Measurements from ENCODE around the gene C2CD5. TPM values are rescaled to one million over a fixed set of nuclear protein-coding genes. Genes with fewer than 3 reads are reported as not detected.
A peak's percentile ranks its signal among the peaks of the same experiment; 100 is the strongest.
"Not testable (repeated sequence)": the region's sequence is repeated elsewhere in the genome, so short reads cannot be mapped to it uniquely, and the experiment has no call there.

The C2CD5 gene, protein sequence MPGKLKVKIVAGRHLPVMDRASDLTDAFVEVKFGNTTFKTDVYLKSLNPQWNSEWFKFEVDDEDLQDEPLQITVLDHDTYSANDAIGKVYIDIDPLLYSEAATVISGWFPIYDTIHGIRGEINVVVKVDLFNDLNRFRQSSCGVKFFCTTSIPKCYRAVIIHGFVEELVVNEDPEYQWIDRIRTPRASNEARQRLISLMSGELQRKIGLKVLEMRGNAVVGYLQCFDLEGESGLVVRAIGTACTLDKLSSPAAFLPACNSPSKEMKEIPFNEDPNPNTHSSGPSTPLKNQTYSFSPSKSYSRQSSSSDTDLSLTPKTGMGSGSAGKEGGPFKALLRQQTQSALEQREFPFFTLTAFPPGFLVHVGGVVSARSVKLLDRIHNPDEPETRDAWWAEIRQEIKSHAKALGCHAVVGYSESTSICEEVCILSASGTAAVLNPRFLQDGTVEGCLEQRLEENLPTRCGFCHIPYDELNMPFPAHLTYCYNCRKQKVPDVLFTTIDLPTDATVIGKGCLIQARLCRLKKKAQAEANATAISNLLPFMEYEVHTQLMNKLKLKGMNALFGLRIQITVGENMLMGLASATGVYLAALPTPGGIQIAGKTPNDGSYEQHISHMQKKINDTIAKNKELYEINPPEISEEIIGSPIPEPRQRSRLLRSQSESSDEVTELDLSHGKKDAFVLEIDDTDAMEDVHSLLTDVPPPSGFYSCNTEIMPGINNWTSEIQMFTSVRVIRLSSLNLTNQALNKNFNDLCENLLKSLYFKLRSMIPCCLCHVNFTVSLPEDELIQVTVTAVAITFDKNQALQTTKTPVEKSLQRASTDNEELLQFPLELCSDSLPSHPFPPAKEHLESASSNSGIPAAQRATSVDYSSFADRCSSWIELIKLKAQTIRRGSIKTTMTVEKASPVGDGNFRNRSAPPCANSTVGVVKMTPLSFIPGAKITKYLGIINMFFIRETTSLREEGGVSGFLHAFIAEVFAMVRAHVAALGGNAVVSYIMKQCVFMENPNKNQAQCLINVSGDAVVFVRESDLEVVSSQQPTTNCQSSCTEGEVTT
- 17.3 and 36.5 TPM in 2 replicates for total RNA-seq (2014; rRNA removed; shearing (Covaris generic))
- 21.0 and 23.3 TPM in 2 replicates for polyA plus RNA-seq (2015; cell fraction: cytosol; rRNA removed)
- polyA plus RNA-seq (2015; cell fraction: nucleus; rRNA removed), result 34.4 and 39.0 TPM in 2 replicates

GRCh38 chr12:22544038-22544979, at the start of gene C2CD5:
Gene C2CD5, minus strand, starts transcription at chr12:22544542. Its CDS starts 392 bp downstream, at chr12:22544150.
- DNase-seq (ENCODE audit: low read depth), result peak; percentile 95

GRCh38 chr12:22593864-22594263, 49.5 kb upstream of the C2CD5 start:
- DNase-seq (ENCODE audit: low read depth), result no peak

DNA sequence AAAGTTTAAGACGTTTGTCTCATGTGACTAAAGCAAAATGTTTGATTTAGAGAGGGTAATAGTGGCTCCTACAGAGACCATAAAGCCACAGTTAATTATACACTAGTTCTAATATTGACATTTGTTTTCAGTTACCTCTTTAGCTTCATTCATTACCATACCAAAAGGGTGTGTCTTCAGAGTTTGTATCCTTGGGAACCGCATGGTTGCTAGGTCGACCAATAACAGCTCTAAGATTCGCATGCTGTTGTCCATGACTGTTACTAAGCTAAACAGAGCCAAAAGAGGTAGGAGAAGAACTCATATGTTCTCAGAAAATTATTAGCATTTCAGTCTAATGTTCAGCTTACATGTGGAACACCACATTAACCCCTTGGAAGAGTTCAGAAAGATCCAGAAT, 44.5 kb upstream of the C2CD5 start:
- DNase-seq (ENCODE audit: low read depth), result peak; percentile 1

- no peak for DNase-seq (ENCODE audit: low read depth)
These were observed 34.0 kb upstream of the C2CD5 start for GRCh38 chr12:22578328-22578727.

DNA sequence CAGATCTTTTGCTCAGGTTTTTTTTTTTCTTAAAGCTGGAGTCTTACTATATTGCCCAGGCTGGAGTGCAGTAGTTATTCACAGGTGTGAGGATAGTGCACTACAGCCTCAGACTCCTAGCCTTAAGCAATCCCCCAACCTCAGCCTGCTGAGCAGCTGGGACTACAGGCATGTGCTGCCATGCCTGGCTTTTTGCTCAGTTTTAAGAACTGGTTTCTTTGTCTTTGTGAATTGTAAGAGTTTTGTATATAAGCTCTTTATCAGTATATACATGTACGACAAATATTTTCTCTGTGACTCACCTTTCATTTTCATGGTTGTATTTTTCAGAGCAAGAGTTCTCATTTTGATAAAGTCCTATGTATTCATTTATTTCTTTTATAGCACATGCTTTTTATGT, 33.3 kb upstream of the C2CD5 start:
- DNase-seq (ENCODE audit: low read depth), result no peak

DNA sequence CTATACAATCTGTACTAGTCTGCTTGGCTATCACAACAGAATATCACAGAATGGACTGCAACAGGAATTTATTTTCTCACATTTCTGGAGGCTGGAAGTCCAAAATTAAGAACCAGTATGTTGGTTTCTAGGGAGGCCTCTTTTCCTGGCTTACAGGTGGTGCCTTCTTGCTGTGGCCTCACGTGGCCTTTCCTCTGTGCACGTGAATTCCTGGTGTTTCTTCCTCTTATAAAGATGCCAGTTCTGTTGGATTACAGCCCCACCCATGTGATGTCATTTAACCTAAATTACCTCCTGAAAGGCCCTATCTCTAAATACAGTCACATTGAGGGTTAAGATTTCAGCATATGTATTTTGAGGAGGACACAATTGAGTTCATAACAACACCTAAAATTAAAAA, 32.1 kb upstream of the C2CD5 start:
- peak; percentile 8 for DNase-seq (ENCODE audit: low read depth)

DNA sequence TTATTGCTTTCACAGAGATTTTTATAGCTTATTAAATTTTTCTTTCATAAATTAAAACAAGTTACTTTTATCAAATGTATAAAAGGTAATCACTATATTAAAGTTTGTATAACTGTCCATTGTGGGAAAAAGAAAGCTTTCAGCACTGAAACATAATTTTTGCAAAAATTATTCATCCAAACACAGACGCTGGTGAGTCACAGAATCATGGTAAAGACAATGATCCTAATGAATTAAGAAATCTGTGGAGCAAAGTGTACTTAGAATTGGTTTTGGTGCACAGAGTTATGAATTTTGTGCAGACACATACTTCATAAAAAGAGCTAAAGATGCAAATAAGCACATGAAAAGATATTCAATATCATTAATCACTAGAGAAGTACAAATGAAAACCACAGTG, 31.7 kb upstream of the C2CD5 start:
- no peak for DNase-seq (ENCODE audit: low read depth)

- no peak for DNase-seq (ENCODE audit: low read depth)
These were observed 30.6 kb upstream of the C2CD5 start for GRCh38 chr12:22574921-22575320.

DNA sequence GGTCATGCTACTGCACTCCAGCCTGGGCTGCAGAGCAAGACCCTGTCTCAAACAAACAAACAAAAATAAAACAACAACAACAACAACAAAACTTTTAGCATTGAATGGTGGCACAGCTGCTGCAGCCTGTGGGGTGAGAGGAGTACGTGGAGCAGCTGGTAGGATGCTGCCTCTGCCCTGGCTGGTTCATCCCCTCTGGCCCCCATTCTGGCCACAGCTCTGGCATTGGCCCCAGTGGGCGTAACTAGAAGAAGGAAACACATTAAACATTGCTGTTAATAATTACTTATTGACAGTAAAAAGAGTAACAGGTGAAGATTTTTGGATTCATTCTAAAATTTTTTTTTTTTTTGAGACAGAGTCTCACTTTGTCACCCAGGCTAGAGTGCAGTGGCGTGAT, 28.8 kb upstream of the C2CD5 start:
- no peak for DNase-seq (ENCODE audit: low read depth)

GRCh38 chr12:22569253-22569652, 24.9 kb upstream of the C2CD5 start:
- no peak for DNase-seq (ENCODE audit: low read depth)

DNA sequence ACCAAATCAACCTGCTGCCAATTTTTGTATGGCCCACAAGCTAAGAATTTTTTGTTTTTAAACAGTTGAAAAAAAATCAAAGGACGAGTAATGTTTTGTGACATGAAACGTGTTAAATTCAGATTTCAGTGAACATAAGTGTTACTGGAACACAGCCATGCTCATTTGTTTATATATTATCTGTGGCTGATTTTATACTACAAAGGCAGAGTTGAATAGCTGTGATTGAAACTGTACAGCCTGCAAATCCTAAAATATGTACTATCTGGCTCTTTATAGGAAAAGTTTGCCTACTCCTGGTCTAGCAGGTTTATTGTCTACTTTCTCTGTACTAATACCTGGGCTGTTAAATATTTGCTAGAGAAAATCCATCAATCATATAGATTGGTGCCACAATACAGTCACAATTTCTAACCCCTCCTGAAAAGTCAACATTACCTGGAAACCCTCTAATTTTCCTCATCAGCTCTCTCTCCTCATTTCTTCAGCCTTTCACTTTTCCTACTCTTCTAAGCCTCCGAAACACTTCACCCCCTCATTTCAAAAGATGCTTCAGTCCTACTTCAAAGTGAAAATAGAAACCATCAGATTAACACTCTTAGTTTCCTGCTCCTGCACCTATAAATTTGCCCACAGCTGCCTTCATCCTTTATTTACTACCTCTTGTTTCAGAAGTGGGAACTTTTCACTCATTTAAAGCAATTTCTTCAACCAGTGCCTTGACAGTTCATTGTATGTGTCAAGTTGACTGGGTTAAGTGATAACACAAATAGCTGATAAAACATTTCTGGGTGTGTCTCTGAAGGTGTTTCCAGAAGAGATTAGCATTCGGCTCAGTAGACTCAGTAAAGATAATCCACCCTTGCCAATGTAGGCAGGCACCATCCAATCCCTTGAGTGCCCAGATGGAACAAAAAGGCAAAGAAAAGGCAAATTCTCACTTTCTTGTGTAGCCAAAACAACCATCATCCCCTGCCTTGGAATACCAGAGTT, 18.0 kb upstream of the C2CD5 start:
- no peak for DNase-seq (ENCODE audit: low read depth)

DNA sequence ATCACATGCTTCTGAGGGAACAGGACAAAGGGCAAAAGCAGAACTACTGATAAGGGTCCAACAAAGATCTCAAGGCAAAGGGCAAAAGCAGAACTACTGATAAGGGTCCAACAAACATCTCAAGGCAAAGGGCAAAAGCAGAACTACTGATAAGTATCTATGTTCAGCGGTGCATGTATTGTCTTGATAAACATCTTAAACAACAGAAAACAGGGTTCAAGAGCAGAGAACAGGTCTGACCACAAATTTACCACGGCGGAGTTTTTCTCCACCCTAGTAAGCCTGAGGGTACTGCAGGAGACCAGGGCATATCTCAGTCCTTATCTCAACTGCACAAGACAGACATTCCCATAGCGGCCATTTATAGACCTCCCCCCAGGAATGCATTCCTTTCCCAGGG, 10.4 kb upstream of the C2CD5 start:
- DNase-seq (ENCODE audit: low read depth), result not testable (repeated sequence)

GRCh38 chr12:22551624-22552023, 7.3 kb upstream of the C2CD5 start:
- no peak for DNase-seq (ENCODE audit: low read depth)

GRCh38 chr12:22545255-22545654, 913 bp upstream of the C2CD5 start:
- DNase-seq (ENCODE audit: low read depth), result no peak

DNA sequence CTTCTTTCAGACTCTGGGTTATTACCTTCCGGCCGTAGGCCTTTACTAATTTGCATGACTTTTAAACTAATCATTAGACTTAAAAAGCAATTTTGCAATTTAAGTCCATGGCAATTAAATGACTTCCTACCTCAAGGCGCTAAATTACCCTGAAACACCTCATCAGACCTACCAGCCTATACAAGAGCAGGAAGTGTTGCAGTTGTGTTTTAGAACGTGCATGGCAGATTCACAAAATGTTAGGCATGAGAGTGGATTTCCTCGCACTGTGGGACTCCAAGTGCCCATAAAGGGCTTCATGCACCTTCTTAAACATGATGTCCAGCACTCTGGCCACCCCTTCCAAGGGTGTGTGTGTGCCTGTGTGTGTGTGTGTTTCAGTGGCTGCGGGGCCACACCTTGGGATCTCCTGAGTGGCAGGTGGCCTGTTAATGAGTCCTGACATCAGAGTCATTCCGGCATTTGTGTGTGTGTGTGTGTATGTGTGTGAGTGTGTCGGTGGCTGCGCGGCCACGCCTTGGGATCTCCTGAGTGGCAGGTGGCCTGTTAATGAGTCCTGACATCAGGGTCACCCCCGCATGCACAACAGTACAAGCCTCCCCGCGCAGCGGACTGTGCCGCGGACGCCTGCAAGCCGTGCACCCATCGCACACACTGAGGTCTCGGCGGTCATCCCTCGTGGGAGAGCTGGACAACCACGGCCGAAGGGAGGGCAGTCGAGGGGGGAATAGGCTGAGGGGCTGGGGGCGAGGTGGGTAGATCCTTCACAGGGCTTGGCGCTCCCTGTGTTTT, 900 bp downstream of the C2CD5 start:
- peak; percentile 11 for DNase-seq (ENCODE audit: low read depth)

DNA sequence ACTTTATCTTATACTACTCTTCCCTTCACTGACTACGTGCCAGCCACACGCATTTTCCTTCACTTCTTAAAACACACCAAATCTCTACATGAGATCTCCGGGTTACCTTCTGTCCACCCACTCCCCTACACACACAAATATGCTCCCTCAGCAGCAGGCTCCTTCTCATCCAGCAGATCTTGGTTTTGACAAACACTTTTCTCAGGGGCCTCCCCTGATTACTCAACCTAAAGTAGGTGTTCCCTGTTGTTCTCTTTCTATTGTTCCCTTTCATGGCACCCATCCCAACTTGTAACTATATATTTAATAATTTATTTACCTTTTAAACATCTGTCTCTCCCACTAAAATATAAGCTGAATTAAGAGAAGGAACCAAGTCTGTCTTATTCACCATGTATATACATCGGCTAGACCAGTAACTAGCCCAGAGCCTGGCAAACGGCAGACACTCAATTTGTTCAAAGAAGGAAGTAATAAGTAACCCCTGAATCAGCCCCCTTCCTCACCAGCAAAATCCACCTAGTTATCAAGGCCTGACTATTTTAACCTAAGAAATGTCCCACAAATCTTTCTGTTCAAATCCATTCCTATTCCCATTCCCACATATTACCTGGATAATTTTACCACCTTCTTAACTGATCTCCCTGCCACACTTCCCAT, 2.7 kb downstream of the C2CD5 start:
- DNase-seq (ENCODE audit: low read depth), result no peak

DNA sequence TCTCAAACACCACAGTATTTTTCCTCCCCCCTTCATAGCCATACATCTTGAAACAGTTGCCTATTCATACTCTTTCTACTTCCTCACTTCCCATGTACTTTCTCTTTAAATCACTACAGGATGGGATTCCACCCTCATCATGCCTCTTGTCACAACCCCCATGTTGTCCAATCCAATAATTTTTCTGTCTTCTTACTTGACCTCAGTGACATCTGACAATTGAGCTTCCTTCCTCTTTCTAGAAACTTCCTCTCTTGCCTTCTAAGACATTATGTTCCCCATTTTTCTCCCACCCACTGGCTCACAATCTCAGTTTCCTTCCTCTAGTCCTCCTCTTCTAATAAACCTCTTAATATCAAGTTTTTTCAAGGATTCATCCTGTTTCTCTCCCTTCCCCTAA, 5.3 kb downstream of the C2CD5 start:
- no peak for DNase-seq (ENCODE audit: low read depth)

DNA sequence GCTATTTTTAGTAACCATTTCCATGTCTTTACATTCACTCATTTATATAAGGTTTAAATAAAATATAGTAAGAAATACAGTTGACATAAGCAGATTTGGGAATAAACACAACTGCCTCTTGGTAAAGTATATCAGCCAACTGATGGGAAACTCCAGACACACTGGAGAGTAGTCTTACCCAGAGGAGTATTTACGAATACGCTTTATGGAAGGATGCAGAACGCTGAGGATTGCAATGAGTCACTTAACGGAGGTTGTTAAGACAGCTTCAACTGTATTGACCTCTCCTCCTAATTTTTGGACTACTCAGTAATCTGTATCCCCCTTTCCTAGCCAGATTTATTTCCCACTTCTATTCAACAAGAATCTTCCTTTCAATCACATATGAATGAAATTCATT, 6.0 kb downstream of the C2CD5 start:
- no peak for DNase-seq (ENCODE audit: low read depth)

All from HT1080 (cell line).